ENCODE measurements around the gene TRAF2. TPM values are rescaled to one million over a fixed set of nuclear protein-coding genes. Genes with fewer than 3 reads are reported as not detected.

Gene TRAF2
- polyA plus RNA-seq, 4 donors, result 11.2 to 17.9 (median 14.8) TPM

- no peak for DNase-seq (ENCODE audit: low read depth in 4 of 4, low spot score in 2 of 4)
Measured at GRCh38 chr9:136907011-136907914, 20.9 kb downstream of the TRAF2 start.

- no peak for DNase-seq (ENCODE audit: low read depth in 4 of 4, low spot score in 2 of 4)
Measured at GRCh38 chr9:136910197-136910900, 24.0 kb downstream of the TRAF2 start.

- no peak for DNase-seq (ENCODE audit: low read depth in 4 of 4, low spot score in 2 of 4)
Measured at GRCh38 chr9:136910901-136911245, 24.6 kb downstream of the TRAF2 start.

GRCh38 chr9:136913701-136914438 lies 27.6 kb downstream of the TRAF2 start:
- no peak for DNase-seq (ENCODE audit: low read depth in 4 of 4, low spot score in 2 of 4)

- DNase-seq (ENCODE audit: low read depth in 4 of 4, low spot score in 2 of 4), result no peak
Measured at GRCh38 chr9:136915632-136916329, 29.5 kb downstream of the TRAF2 start.

GRCh38 chr9:136916330-136917184 lies 30.2 kb downstream of the TRAF2 start:
- no peak for DNase-seq (ENCODE audit: low read depth in 4 of 4, low spot score in 2 of 4)

GRCh38 chr9:136917902-136918301 lies 31.6 kb downstream of the TRAF2 start:
- DNase-seq (ENCODE audit: low read depth in 4 of 4, low spot score in 2 of 4), result no peak

- DNase-seq (ENCODE audit: low read depth in 4 of 4, low spot score in 2 of 4), result no peak
Measured at GRCh38 chr9:136920069-136920468, 33.8 kb downstream of the TRAF2 start.

GRCh38 chr9:136920734-136921231 lies 34.5 kb downstream of the TRAF2 start:
- no peak for DNase-seq (ENCODE audit: low read depth in 4 of 4, low spot score in 2 of 4)

GRCh38 chr9:136921307-136921706 lies 35.0 kb downstream of the TRAF2 start:
- DNase-seq (ENCODE audit: low read depth in 4 of 4, low spot score in 2 of 4), result no peak

GRCh38 chr9:136921718-136922117 lies 35.4 kb downstream of the TRAF2 start:
- no peak for DNase-seq (ENCODE audit: low read depth in 4 of 4, low spot score in 2 of 4)

GRCh38 chr9:136922540-136922939 lies 36.2 kb downstream of the TRAF2 start:
- no peak for DNase-seq (ENCODE audit: low read depth in 4 of 4, low spot score in 2 of 4)

GRCh38 chr9:136923881-136924280 lies 37.6 kb downstream of the TRAF2 start:
- DNase-seq (ENCODE audit: low read depth in 4 of 4, low spot score in 2 of 4), result no peak

GRCh38 chr9:136925414-136926153 lies 39.3 kb downstream of the TRAF2 start:
- no peak for DNase-seq (ENCODE audit: low read depth in 4 of 4, low spot score in 2 of 4)

GRCh38 chr9:136926154-136926704 lies 39.9 kb downstream of the TRAF2 start:
- DNase-seq (ENCODE audit: low read depth in 4 of 4, low spot score in 2 of 4), result no peak

- no peak for DNase-seq (ENCODE audit: low read depth in 4 of 4, low spot score in 2 of 4)
Measured at GRCh38 chr9:136926749-136927148, 40.4 kb downstream of the TRAF2 start.

- no peak for DNase-seq (ENCODE audit: low read depth in 4 of 4, low spot score in 2 of 4)
Measured at GRCh38 chr9:136927343-136928271, 41.3 kb downstream of the TRAF2 start.
